Hair follicular keratinocyte (primary cell): ENCODE measurements around the gene CKB. TPM values are rescaled to one million over a fixed set of nuclear protein-coding genes. Genes with fewer than 3 reads are reported as not detected.

ENCODE experiments used
- total RNA-seq: library from RNA; depleted of rRNA; stranded (reverse); fragments of >200 nt; gene quantifications from 2 replicates; pipeline ENCODE4 v1.2.3, GENCODE V29; 2015

Gene CKB
- total RNA-seq: 7.7 and 11.9 TPM in 2 replicates

GRCh38 chr14:103522649-103523574, at the start of gene CKB:
Gene CKB (minus strand): TSS chr14:103522830. CDS start chr14:103522493, 337 bp downstream.

GRCh38 chr14:103562429-103563225, 40.0 kb upstream of the CKB start, which contains the start of the genes BAG5 and COA8:
Gene BAG5 (minus strand): TSS chr14:103562657. CDS start chr14:103561164, 1,493 bp downstream.
Gene COA8 (plus strand): TSS chr14:103562960. CDS start chr14:103563002, 42 bp downstream.

GRCh38 chr14:103528587-103529382, 6.2 kb upstream of the CKB start, which contains the start of gene TRMT61A:
Gene TRMT61A (plus strand): TSS chr14:103529196. CDS start chr14:103529979, 783 bp downstream.

Other genes starting within 250 kb of the CKB start
- gene EIF5, start 188.6 kb downstream of the CKB start, total RNA-seq: 102 and 163 TPM in 2 replicates
- 73.7 and 105 TPM in 2 replicates for gene MARK3, start 137.4 kb downstream of the CKB start, total RNA-seq
- gene TRMT61A, start 6.4 kb upstream of the CKB start, total RNA-seq: 8.0 and 14.0 TPM in 2 replicates
- 16.6 and 22.6 TPM in 2 replicates for gene BAG5, start 39.8 kb upstream of the CKB start, total RNA-seq
- 32.3 and 43.2 TPM in 2 replicates for gene COA8, start 40.1 kb upstream of the CKB start, total RNA-seq
- 138 and 152 TPM in 2 replicates for gene KLC1, start 106.4 kb upstream of the CKB start, total RNA-seq
- 23.0 and 47.6 TPM in 2 replicates for gene XRCC3, start 192.6 kb upstream of the CKB start, total RNA-seq
- gene ZFYVE21, start 193.0 kb upstream of the CKB start, total RNA-seq: 67.7 and 97.8 TPM in 2 replicates